HG02588 (cell line): ENCODE measurements around the gene PDE3B.
"Not testable (repeated sequence)": the region's sequence is repeated elsewhere in the genome, so short reads cannot be mapped to it uniquely, and the experiment has no call there.

Experiments used
- ATAC-seq: cut with Tn5 transposase; IDR thresholded peaks from one replicate; pipeline ENCODE4 v1.9.1; 2021; ENCODE audit warnings: mild to moderate bottlenecking, moderate library complexity; ENCODE audit not compliant: unreplicated experiment

PDE3B gene

GRCh38 chr11:14638561-14638960 is 5.0 kb upstream of the PDE3B start:
- ATAC-seq, result no peak

GRCh38 chr11:14641801-14642200 is 1.8 kb upstream of the PDE3B start:
- no peak for ATAC-seq

GRCh38 chr11:14642453-14642852 is 1.2 kb upstream of the PDE3B start:
- ATAC-seq, result no peak

DNA sequence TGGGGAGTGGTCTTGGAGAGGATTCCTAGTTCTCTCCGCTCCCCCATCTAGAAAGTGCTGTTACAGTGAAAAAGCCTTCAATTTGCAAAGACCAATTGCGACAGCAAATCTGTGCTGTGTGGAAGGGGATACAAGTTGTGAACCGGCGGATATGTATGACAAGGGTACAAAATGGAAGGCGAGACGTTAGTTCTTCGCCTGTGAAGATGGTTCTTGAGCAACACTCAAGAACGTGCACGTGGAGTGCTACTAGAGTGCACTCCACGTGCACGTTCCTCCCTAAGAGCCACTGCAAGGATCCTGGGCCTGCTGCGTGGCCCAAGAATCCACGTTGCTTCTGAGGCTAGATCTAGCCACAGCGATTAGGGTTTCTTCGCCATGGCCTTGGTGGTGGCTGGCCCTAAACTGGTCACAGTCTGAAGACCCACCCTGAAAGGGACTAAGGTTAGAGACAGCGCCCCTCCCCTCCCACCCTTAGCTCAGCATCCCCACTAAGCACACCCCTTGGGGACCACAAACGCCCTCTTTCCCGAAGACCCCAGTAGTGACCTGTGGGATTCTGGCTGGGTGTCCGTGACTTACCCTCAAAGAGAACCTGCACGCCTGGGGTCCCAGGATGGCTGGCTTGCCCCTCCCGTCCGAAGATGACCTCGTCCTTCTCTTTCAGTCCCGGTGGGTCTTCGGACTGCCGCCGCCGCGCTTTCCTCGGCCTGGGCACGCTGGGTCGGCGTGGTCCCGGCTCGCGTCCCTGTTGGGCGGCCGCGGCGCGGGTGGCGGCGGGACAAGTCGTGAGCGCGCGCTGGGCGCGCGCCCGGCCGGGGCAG is 519 bp upstream of the PDE3B start:
- ATAC-seq, result no peak

GRCh38 chr11:14644226-14645014 is 816 bp downstream of the PDE3B start:
- peak; percentile 56 for ATAC-seq

DNA sequence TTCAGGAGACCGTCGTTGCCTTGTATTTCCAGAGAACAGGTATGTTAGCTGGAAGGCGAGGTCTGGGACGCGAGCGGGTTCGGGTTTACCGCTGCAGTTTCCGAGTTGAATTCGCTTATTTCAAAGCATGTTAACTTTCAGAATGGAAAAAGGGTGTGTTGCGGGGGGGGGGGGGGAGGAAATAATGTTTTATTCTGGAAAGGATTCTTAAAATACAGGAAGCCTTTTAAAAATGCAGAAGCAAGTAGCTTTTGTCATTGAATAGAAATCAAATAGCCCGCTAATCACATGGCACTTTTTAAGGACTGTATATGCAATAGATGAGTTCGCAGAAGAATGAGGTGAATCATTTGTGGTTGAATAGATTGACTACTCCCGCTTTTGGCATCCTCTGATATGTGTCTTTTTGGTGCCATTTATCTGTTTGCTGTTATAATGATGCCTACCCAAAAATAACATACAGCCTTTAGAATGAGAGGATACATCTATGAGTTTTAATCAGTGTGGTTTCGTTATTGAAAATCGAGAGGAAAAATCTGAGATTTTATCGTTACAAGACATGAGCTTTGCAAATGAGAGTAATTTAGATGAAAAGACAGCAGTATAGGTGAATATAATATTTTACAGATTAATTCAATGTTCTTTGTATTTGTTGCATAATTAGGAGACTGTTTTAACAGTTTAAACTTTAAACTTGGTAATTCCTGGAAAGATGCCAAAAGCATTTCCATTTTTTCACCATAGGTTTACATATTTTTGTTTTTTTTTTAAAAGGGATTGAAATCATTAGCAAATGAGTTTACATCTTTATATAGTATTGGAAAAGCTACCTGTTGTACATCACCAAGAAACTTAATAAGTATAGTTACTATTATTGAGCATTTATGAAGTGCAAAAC is 1.7 kb downstream of the PDE3B start:
- no peak for ATAC-seq

- ATAC-seq, result no peak
These were observed 2.6 kb downstream of the PDE3B start for GRCh38 chr11:14645985-14646900.

GRCh38 chr11:14650064-14650463 is 6.5 kb downstream of the PDE3B start:
- ATAC-seq, result no peak

- no peak for ATAC-seq
These were observed 9.5 kb downstream of the PDE3B start for GRCh38 chr11:14653090-14653489.

GRCh38 chr11:14655435-14655834 is 11.8 kb downstream of the PDE3B start:
- no peak for ATAC-seq

- no peak for ATAC-seq
These were observed 13.2 kb downstream of the PDE3B start for GRCh38 chr11:14656536-14657457.

DNA sequence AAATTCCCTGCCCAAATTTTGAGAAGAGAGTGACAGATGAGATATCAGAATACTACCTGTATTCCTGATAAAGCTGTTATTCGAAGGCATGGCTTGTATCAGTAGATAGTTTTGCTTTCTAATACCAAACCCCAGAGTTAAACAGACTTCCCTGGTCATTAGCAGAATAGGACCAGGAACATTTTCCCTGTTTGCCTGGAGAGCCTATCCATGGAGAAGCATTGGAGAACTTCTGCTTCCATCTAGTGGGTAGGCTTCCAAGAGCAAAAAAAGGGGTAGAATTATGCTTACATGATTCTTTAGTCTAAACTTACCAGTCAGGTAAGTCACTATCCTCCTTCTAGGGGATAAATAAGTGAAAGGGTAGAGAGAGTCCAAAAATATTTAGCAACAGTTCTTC is 14.2 kb downstream of the PDE3B start:
- ATAC-seq, result no peak

DNA sequence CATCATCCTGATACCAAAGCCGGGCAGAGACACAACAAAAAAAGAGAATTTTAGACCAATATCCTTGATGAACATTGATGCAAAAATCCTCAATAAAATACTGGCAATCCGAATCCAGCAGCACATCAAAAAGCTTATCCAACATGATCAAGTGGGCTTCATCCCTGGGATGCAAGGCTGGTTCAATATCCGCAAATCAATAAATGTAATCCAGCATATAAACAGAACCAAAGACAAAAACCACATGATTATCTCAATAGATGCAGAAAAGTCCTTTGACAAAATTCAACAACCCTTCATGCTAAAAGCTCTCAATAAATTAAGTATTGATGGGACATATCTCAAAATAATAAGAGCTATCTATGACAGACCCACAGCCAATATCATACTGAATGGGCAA is 21.3 kb downstream of the PDE3B start:
- not testable (repeated sequence) for ATAC-seq

- ATAC-seq, result not testable (repeated sequence)
These were observed 23.7 kb downstream of the PDE3B start for GRCh38 chr11:14667329-14667728.

DNA sequence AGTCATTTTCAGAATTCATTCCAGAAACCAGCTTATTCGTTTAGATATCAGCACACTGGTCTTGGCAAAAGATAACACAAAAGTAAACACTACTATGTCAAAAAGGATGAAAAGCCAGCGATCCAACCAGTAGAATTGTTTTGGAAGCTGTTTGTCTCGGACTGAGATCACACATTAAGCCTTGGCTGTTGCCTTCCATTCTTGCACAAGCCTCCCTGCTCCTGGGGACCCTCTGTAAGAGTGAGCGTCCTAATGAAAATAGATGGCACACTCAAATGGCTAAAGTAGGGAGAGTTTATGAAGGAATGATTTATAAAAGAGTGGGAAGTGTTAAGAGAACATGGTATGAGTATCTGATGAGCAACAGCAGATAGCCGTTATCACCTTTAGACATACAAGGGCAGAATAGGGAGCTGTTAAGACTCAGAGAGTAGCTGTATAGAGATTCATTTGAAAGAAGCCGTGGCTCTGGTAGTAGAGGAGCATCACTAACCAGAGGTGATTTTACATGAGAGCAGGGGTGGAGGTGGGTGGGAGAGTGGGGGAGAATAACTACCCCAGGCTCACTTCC is 25.2 kb downstream of the PDE3B start:
- ATAC-seq, result no peak

GRCh38 chr11:14669499-14669898 is 25.9 kb downstream of the PDE3B start:
- ATAC-seq, result no peak

GRCh38 chr11:14669958-14670357 is 26.4 kb downstream of the PDE3B start:
- ATAC-seq, result no peak

DNA sequence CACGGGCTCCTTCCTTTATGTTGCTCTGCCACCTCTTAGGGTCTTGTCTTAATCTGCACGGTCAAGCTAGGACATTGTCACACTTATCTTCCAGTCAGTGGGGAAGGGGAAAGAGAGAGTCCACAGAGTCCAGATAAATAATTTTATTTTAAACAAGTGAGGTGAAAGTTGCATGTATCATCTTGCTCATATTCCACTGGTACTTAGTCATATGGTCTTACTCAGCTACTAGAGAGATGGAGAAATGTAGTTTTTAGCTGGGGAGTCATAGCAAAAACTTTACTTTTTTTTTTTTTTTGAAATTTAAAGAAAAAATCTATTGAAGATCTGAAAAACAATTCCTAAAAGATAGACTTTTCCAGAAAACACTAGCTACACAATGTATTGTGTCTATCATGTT is 29.0 kb downstream of the PDE3B start:
- no peak for ATAC-seq

- ATAC-seq, result no peak
These were observed 29.8 kb downstream of the PDE3B start for GRCh38 chr11:14673421-14673820.
